ENCODE data around the gene KIF24. TPM values are rescaled to one million over a fixed set of nuclear protein-coding genes. Genes with fewer than 3 reads are reported as not detected.
"Not testable (repeated sequence)": the region's sequence is repeated elsewhere in the genome, so short reads cannot be mapped to it uniquely, and the experiment has no call there.

The KIF24 gene
- total RNA-seq, 3 donors from 2014 or later = 1.3 to 2.8 (median 1.8) TPM

- intact Hi-C loops (cut with DNase I, micrococcal nuclease) = no loop called here
- no peak for TF ChIP-seq CTCF (IDR thresholded peaks at IDR 0.05)
- Histone ChIP-seq H3K36me3 (ENCODE audit: low read depth) (no peaks in the 10 kb centered on the region), H3K4me3 (no peak overlapping the region), H3K9me3 (no peaks in the 10 kb centered on the region), H3K4me1 (ENCODE audit: low read depth) (no peaks in the 10 kb centered on the region)
- no peak for DNase-seq
- ATAC-seq = no peak
Observed at GRCh38 chr9:34311499-34312185, 17.4 kb downstream of the KIF24 start.

GRCh38 chr9:34310215-34310614, 18.9 kb downstream of the KIF24 start:
- ATAC-seq = no peak
- Histone ChIP-seq H3K4me1 (ENCODE audit: low read depth) (no peaks in the 10 kb centered on the region), H3K4me3 (no peak overlapping the region), H3K9me3 (no peaks in the 10 kb centered on the region), H3K36me3 (ENCODE audit: low read depth) (no peaks in the 10 kb centered on the region)
- no peak for TF ChIP-seq CTCF (IDR thresholded peaks at IDR 0.05)
- intact Hi-C loops (cut with DNase I, micrococcal nuclease) = no loop called here
- DNase-seq = no peak

- ATAC-seq; H3K36me3 ChIP-seq (ENCODE audit: low read depth); DNase-seq; H3K4me1 ChIP-seq (ENCODE audit: low read depth); H3K4me3 ChIP-seq; H3K9me3 ChIP-seq; intact Hi-C loops (cut with DNase I, micrococcal nuclease): not testable (repeated sequence)
Observed at GRCh38 chr9:34308316-34308715, 20.8 kb downstream of the KIF24 start.

GRCh38 chr9:34301064-34301463, 28.0 kb downstream of the KIF24 start:
- H3K4me3 ChIP-seq; H3K4me1 ChIP-seq (ENCODE audit: low read depth); DNase-seq; ATAC-seq; H3K9me3 ChIP-seq; H3K36me3 ChIP-seq (ENCODE audit: low read depth); intact Hi-C loops (cut with DNase I, micrococcal nuclease): not testable (repeated sequence)

GRCh38 chr9:34292552-34292951, 36.5 kb downstream of the KIF24 start:
- Histone ChIP-seq H3K9me3 (no peaks in the 10 kb centered on the region), H3K4me1 (ENCODE audit: low read depth) (no peaks in the 10 kb centered on the region), H3K36me3 (ENCODE audit: low read depth) (no peaks in the 10 kb centered on the region), H3K4me3 (no peak overlapping the region)
- no peak for DNase-seq
- intact Hi-C loops (cut with DNase I, micrococcal nuclease) = no loop called here
- ATAC-seq = no peak
- no peak for TF ChIP-seq CTCF (IDR thresholded peaks at IDR 0.05)

GRCh38 chr9:34291423-34291822, 37.6 kb downstream of the KIF24 start:
- intact Hi-C loops (cut with DNase I, micrococcal nuclease) = no loop called here
- Histone ChIP-seq H3K4me3 (no peak overlapping the region), H3K4me1 (ENCODE audit: low read depth) (no peaks in the 10 kb centered on the region), H3K9me3 (no peaks in the 10 kb centered on the region), H3K36me3 (ENCODE audit: low read depth) (no peaks in the 10 kb centered on the region)
- ATAC-seq (no peak), DNase-seq (no peak)
- no peak for TF ChIP-seq CTCF (IDR thresholded peaks at IDR 0.05)

GRCh38 chr9:34291023-34291422, 38.0 kb downstream of the KIF24 start:
- intact Hi-C loops (cut with DNase I, micrococcal nuclease) = no loop called here
- ATAC-seq (no peak), DNase-seq (no peak)
- Histone ChIP-seq H3K9me3 (no peaks in the 10 kb centered on the region), H3K4me3 (no peak overlapping the region), H3K4me1 (ENCODE audit: low read depth) (no peaks in the 10 kb centered on the region), H3K36me3 (ENCODE audit: low read depth) (no peaks in the 10 kb centered on the region)
- TF ChIP-seq CTCF (IDR thresholded peaks at IDR 0.05) = no peak
